HEK293 (cell line): ENCODE results near the gene DPYD.

ENCODE experiments used
- CTCF ChIA-PET: fragments of 350-600 bp; formaldehyde crosslinking; extraction: SDS; loops from one replicate; lab custom pipeline; 2021; ENCODE audit warnings: antibody characterized with exemption; lab: Yijun Ruan, JAX
- POLR2A ChIA-PET: fragments of 300-600 bp; formaldehyde crosslinking; extraction: SDS; loops from one replicate; lab custom pipeline; 2020; ENCODE audit warnings: antibody characterized with exemption, inconsistent platforms; lab: Yijun Ruan, JAX
- H3K27ac ChIP-seq: fragments of 200-500 bp; sonication (Bioruptor generic); 2 replicates; pipeline ENCODE4 v1.5.1; 2014; ENCODE audit warnings: low read depth, low read length, control low read depth, inconsistent platforms; ENCODE audit errors: extremely low read depth
- H3K36me3 ChIP-seq, 2 experiments: fragments of 200-500 bp in 1 of 2; sonication (Bioruptor generic) in 1 of 2; 1 replicate in 1 of 2; 2 replicates in 1 of 2; pipeline ENCODE4 v1.5.1; 2014 to 2017; ENCODE audit warnings: inconsistent platforms in 2 of 2, low read length in 2 of 2; ENCODE audit not compliant: control insufficient read depth in 2 of 2, insufficient read depth in 1 of 2
- H3K4me1 ChIP-seq: fragments of 200-500 bp; sonication (Bioruptor generic); 2 replicates; pipeline ENCODE4 v1.5.1; 2014; ENCODE audit warnings: mild to moderate bottlenecking, low read length, inconsistent platforms; ENCODE audit not compliant: control insufficient read depth, insufficient read depth
- H3K4me3 ChIP-seq: 2 replicates; pipeline ENCODE4 v1.5.1; 2011; ENCODE audit warnings: low read depth, mild to moderate bottlenecking, control low read depth, low read length, moderate library complexity
- H3K9me3 ChIP-seq: fragments of 200-500 bp; sonication (Bioruptor generic); 2 replicates; pipeline ENCODE4 v1.5.1; 2014; ENCODE audit warnings: low read depth, low read length, inconsistent platforms; ENCODE audit not compliant: control insufficient read depth, insufficient read depth
- CTCF ChIP-seq: fragments of 450-650 bp; formaldehyde crosslinking; IDR thresholded peaks from 2 replicates; pipeline ENCODE4 v1.5.1; 2016; ENCODE audit warnings: missing biosample characterization, missing genetic modification characterization
- PRDM2 ChIP-seq: fragments of 450-650 bp; formaldehyde crosslinking; IDR thresholded peaks from 2 replicates; pipeline ENCODE4 v1.5.1; 2016; ENCODE audit warnings: missing biosample characterization, missing genetic modification characterization, borderline replicate concordance
- SALL2 ChIP-seq: fragments of 450-650 bp; formaldehyde crosslinking; IDR thresholded peaks from 2 replicates; pipeline ENCODE4 v1.5.0; 2017; ENCODE audit warnings: missing biosample characterization, mild to moderate bottlenecking, missing genetic modification characterization, borderline replicate concordance
- SCRT1 ChIP-seq: fragments of 450-650 bp; formaldehyde crosslinking; IDR thresholded peaks from 2 replicates; pipeline ENCODE4 v1.5.1; 2016; ENCODE audit warnings: missing biosample characterization, missing genetic modification characterization, borderline replicate concordance
- SCRT2 ChIP-seq: fragments of 450-650 bp; formaldehyde crosslinking; IDR thresholded peaks from 2 replicates; pipeline ENCODE4 v1.5.1; 2016; ENCODE audit warnings: missing biosample characterization, missing genetic modification characterization
- TCF7L2 ChIP-seq: IDR thresholded peaks from 2 replicates; pipeline ENCODE4 v1.6.1; 2011; ENCODE audit warnings: low read depth, mild to moderate bottlenecking, inconsistent platforms, low read length, moderate library complexity, borderline replicate concordance
- ZNF133 ChIP-seq: fragments of 450-650 bp; formaldehyde crosslinking; IDR thresholded peaks from 2 replicates; pipeline ENCODE4 v1.5.1; 2016; ENCODE audit warnings: missing biosample characterization, missing genetic modification characterization
- ZNF26 ChIP-seq: fragments of 450-650 bp; formaldehyde crosslinking; IDR thresholded peaks from 2 replicates; pipeline ENCODE4 v1.5.1; 2016; ENCODE audit warnings: missing biosample characterization, missing genetic modification characterization
- ZNF394 ChIP-seq: fragments of 450-650 bp; formaldehyde crosslinking; IDR thresholded peaks from 2 replicates; pipeline ENCODE4 v1.5.1; 2016; ENCODE audit warnings: missing biosample characterization, missing genetic modification characterization, mild to moderate bottlenecking, moderate library complexity, borderline replicate concordance
- ZNF423 ChIP-seq: fragments of 450-650 bp; formaldehyde crosslinking; IDR thresholded peaks from 2 replicates; pipeline ENCODE4 v1.5.1; 2016; ENCODE audit warnings: missing biosample characterization, missing genetic modification characterization
- ZNF530 ChIP-seq: fragments of 450-650 bp; formaldehyde crosslinking; IDR thresholded peaks from 2 replicates; pipeline ENCODE4 v1.5.1; 2016; ENCODE audit warnings: low read depth, missing biosample characterization, missing genetic modification characterization
- ZNF596 ChIP-seq: fragments of 450-650 bp; IDR thresholded peaks from 2 replicates; pipeline ENCODE4 v1.5.0; 2018; ENCODE audit warnings: missing biosample characterization, mild to moderate bottlenecking, missing genetic modification characterization, moderate library complexity
- ZNF629 ChIP-seq: fragments of 450-650 bp; formaldehyde crosslinking; IDR thresholded peaks from 2 replicates; pipeline ENCODE4 v1.5.1; 2017; ENCODE audit warnings: missing biosample characterization, missing genetic modification characterization
- ZNF660 ChIP-seq: fragments of 450-650 bp; IDR thresholded peaks from 2 replicates; pipeline ENCODE4 v1.5.1; 2018; ENCODE audit warnings: missing biosample characterization, mild to moderate bottlenecking, missing genetic modification characterization
- ZNF692 ChIP-seq: fragments of 450-650 bp; formaldehyde crosslinking; IDR thresholded peaks from 2 replicates; pipeline ENCODE4 v1.5.1; 2016; ENCODE audit warnings: missing biosample characterization, missing genetic modification characterization
- ZNF768 ChIP-seq: fragments of 450-650 bp; formaldehyde crosslinking; IDR thresholded peaks from 2 replicates; pipeline ENCODE4 v1.5.1; 2018; ENCODE audit warnings: missing biosample characterization, mild to moderate bottlenecking, missing genetic modification characterization
- ZNF777 ChIP-seq: fragments of 450-650 bp; formaldehyde crosslinking; IDR thresholded peaks from 2 replicates; pipeline ENCODE4 v1.5.1; 2017; ENCODE audit warnings: missing biosample characterization, missing genetic modification characterization, borderline replicate concordance
- ZSCAN18 ChIP-seq: fragments of 450-650 bp; formaldehyde crosslinking; IDR thresholded peaks from 2 replicates; pipeline ENCODE4 v1.5.1; 2016; ENCODE audit warnings: missing biosample characterization, missing genetic modification characterization
- TF ChIP-seq, protein P1 (sequence below): fragments of 450-650 bp; formaldehyde crosslinking; IDR thresholded peaks from 2 replicates; pipeline ENCODE4 v1.5.1; 2016; ENCODE audit warnings: missing biosample characterization, missing genetic modification characterization
- TF ChIP-seq, protein P2 (sequence below): fragments of 450-650 bp; formaldehyde crosslinking; IDR thresholded peaks from 2 replicates; pipeline ENCODE4 v1.5.1; 2016; ENCODE audit warnings: missing biosample characterization, missing genetic modification characterization, borderline replicate concordance

Gene DPYD

DNA sequence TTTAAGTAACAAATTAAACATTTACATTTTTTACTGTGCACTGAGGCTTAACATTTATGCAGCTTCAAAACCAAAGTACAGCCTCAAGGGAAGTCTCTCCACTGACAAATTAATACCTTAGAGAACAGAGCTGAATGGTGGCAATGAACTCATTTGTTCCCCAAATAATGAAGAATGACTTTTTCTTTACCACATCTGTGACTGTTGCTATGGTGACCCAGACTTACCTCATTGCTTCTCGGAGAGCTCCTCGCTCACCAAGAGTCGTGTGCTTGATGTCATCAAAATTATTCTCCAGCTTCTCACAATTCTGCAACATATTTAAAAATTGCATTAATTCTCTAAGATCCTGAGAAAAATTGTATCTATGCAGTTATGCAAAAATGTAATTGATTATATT lies 92.9 kb downstream of the DPYD start:
- H3K4me1 ChIP-seq = peaks cover 10% of the 10 kb centered on the region; the same call in 1 of the 2 replicates
- ChIA-PET POLR2A (no interaction called here), CTCF (no interaction called here)
- H3K4me3 ChIP-seq = no peak overlapping the region
- H3K27ac ChIP-seq = no peak overlapping the region
- no peaks in the 10 kb centered on the region for H3K36me3 ChIP-seq
- TF ChIP-seq SCRT2 (tag by site-specific recombination) (no peak), TCF7L2 (no peak), ZNF777 (tag by site-specific recombination) (no peak), ZNF660 (tag by site-specific recombination) (no peak), ZNF768 (tag by site-specific recombination) (no peak), ZNF133 (tag by site-specific recombination) (no peak), PRDM2 (tag by site-specific recombination) (no peak), ZNF596 (no peak), ZNF394 (tag by site-specific recombination) (no peak), ZNF530 (tag by site-specific recombination) (no peak), CTCF (no peak), ZNF629 (tag by site-specific recombination) (no peak)
- H3K9me3 ChIP-seq = no peaks in the 10 kb centered on the region

- Histone ChIP-seq H3K27ac (no peak overlapping the region), H3K36me3 (no peaks in the 10 kb centered on the region), H3K4me1 (peaks cover 5% of the 10 kb centered on the region; the same call in 1 of the 2 replicates), H3K4me3 (no peak overlapping the region), H3K9me3 (no peaks in the 10 kb centered on the region)
- CTCF ChIA-PET = no interaction called here
- POLR2A ChIA-PET = no interaction called here
- TF ChIP-seq ZSCAN18 (tag by site-specific recombination) (no peak), SCRT2 (tag by site-specific recombination) (no peak), SALL2 (tag by site-specific recombination) (no peak), ZNF692 (tag by site-specific recombination) (no peak), ZNF26 (no peak), ZNF423 (tag by site-specific recombination) (no peak), SCRT1 (tag by site-specific recombination) (no peak)
- TF ChIP-seq, protein P1, sequence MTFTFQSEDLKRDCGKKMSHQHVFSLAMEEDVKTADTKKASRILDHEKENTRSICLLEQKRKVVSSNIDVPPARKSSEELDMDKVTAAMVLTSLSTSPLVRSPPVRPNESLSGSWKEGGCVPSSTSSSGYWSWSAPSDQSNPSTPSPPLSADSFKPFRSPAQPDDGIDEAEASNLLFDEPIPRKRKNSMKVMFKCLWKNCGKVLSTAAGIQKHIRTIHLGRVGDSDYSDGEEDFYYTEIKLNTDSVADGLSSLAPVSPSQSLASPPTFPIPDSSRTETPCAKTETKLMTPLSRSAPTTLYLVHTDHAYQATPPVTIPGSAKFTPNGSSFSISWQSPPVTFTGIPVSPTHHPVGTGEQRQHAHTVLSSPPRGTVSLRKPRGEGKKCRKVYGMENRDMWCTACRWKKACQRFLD (tag by site-specific recombination) = no peak
- TF ChIP-seq, protein P2, sequence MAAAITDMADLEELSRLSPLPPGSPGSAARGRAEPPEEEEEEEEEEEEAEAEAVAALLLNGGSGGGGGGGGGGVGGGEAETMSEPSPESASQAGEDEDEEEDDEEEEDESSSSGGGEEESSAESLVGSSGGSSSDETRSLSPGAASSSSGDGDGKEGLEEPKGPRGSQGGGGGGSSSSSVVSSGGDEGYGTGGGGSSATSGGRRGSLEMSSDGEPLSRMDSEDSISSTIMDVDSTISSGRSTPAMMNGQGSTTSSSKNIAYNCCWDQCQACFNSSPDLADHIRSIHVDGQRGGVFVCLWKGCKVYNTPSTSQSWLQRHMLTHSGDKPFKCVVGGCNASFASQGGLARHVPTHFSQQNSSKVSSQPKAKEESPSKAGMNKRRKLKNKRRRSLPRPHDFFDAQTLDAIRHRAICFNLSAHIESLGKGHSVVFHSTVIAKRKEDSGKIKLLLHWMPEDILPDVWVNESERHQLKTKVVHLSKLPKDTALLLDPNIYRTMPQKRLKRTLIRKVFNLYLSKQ (tag by site-specific recombination) = no peak
Observed at GRCh38 chr1:97826820-97827219, 94.0 kb downstream of the DPYD start.
